Stomach (tissue), 9 donors: ENCODE data around the gene GRAP. TPM values are rescaled to one million over a fixed set of nuclear protein-coding genes. Genes with fewer than 3 reads are reported as not detected.

Experiments used
- DNase-seq, 2 donors: peaks; one replicate each; pipeline versions ENCODE4 v3.0.0 to v3.0.0-alpha.2; 2013 to 2019
- H3K27ac ChIP-seq, 5 donors: fragments of 200-600 bp in 4 of 5; sonication (generic) in 4 of 5; one replicate each; pipeline ENCODE4 v1.5.1; 2013 to 2019; ENCODE audit warnings: mild to moderate bottlenecking in 1 of 5, moderate library complexity in 1 of 5
- H3K27me3 ChIP-seq, 3 donors: fragments of 200-600 bp; sonication (generic); one replicate each; pipeline ENCODE4 v1.5.1; 2017 to 2019; ENCODE audit warnings: mixed run types in 1 of 3
- H3K36me3 ChIP-seq, 4 donors: fragments of 200-600 bp; sonication (generic); 1 replicate in 3 of 4; 2 replicates in 1 of 4; pipeline ENCODE4 v1.5.1; 2016 to 2019
- H3K4me1 ChIP-seq, 4 donors: fragments of 200-600 bp; sonication (generic); one replicate each; pipeline ENCODE4 v1.5.1; 2016 to 2019
- H3K4me3 ChIP-seq, 4 donors: fragments of 200-600 bp; sonication (generic) in 3 of 4; one replicate each; pipeline ENCODE4 v1.5.1; 2016 to 2019; ENCODE audit warnings: mild to moderate bottlenecking in 1 of 4
- H3K9me3 ChIP-seq, 4 donors: fragments of 200-600 bp; sonication (generic); one replicate each; pipeline ENCODE4 v1.5.1; 2016 to 2019
- CTCF ChIP-seq, 7 experiments: fragments of 450-650 bp in 4 of 7; fragments of 200-600 bp in 3 of 7; sonication (generic) in 3 of 7; IDR thresholded peaks; one replicate each; pipeline ENCODE4 v1.5.1; 2016 to 2019; ENCODE audit warnings: antibody characterized with exemption in 7 of 7, control low read depth in 2 of 7, mild to moderate bottlenecking in 1 of 7
- EP300 ChIP-seq: sonication (generic); formaldehyde crosslinking; IDR thresholded peaks from one replicate; pipeline ENCODE4 v1.6.1; 2017; ENCODE audit warnings: antibody characterized with exemption
- POLR2A ChIP-seq, 4 donors: fragments of 450-650 bp; IDR thresholded peaks; one replicate each; pipeline ENCODE4 v1.6.1; 2016; ENCODE audit warnings: antibody characterized with exemption in 4 of 4, control low read depth in 2 of 4, mild to moderate bottlenecking in 1 of 4, moderate library complexity in 1 of 4
- POLR2AphosphoS5 ChIP-seq, 3 donors: sonication (generic); formaldehyde crosslinking; IDR thresholded peaks; one replicate each; pipeline ENCODE4 v1.6.1; 2016; ENCODE audit warnings: antibody characterized with exemption in 3 of 3
- WGBS, 5 donors: extraction: QIAGEN DNeasy Blood & Tissue Kit in 3 of 5; methylation state at CpG; one replicate each; pipeline versions ENCODE4 v1.1.5 to v1.1.7; 2013 to 2018; 5-methylcytosine and 5-hydroxymethylcytosine counted together
- intact Hi-C: fragments of 100-400 bp; cut with DNase I; formaldehyde crosslinking; loops from one replicate; pipeline ENCODE4 v1.15.1; 2023; ENCODE audit warnings: low total_unique reads
- polyA plus RNA-seq, 3 donors: library from polyadenylated mRNA; stranded (reverse); fragments of 200-250 nt; gene quantifications; one replicate each; pipeline ENCODE4 v1.2.3, GENCODE V29; 2013
- small RNA-seq, 4 donors: library from RNA; depleted of rRNA; stranded (forward); fragments of <200 nt; gene quantifications; one replicate each; pipeline ENCODE3, GENCODE V24; 2016
- total RNA-seq, 5 donors: library from RNA; depleted of rRNA; stranded (reverse); fragments of >200 nt; gene quantifications; one replicate each; pipeline versions ENCODE4 v1.1.0 to v1.2.3, GENCODE V29; 2014 to 2016
- donor health status: healthy with polysubstance abuse.
- donor health status: Bipolar disorder and iron deficiency.
- donor health status: healthy.

GRAP gene
- total and polyA plus RNA-seq, 8 donors, result 0.87 to 92.2 (median 2.9) TPM

GRCh38 chr17:18975597-18975996, 71.2 kb downstream of the GRAP start:
- Histone ChIP-seq H3K27me3 (no peaks in the 10 kb centered on the region), H3K9me3 (no peaks in the 10 kb centered on the region), H3K36me3 (peaks cover 24 to 69% (median 62%) of the 10 kb centered on the region in 4 donors), H3K4me3 (no peak overlapping the region), H3K4me1 (peaks cover 0 to 9% (median 3%) of the 10 kb centered on the region in 4 donors), H3K27ac (no peak overlapping the region)
- DNase-seq, result no peak
- intact Hi-C loops, result no loop called here
- TF ChIP-seq POLR2AphosphoS5 (IDR thresholded peaks at IDR 0.05), result no peak
- no peak for TF ChIP-seq CTCF (IDR thresholded peaks at IDR 0.05)
- no peak for TF ChIP-seq EP300
- TF ChIP-seq POLR2A (IDR thresholded peaks at IDR 0.05), result no peak
- 91 to 96% (median 92%) methylated on average over 13 of the region's 13 CpGs for WGBS, 5 donors

- Histone ChIP-seq H3K27ac (no peak overlapping the region), H3K4me3 (no peak overlapping the region), H3K36me3 (peaks cover 24 to 73% (median 62%) of the 10 kb centered on the region in 4 donors), H3K27me3 (no peaks in the 10 kb centered on the region), H3K4me1 (peaks cover 2 to 9% (median 6%) of the 10 kb centered on the region in 4 donors), H3K9me3 (no peaks in the 10 kb centered on the region)
- no peak for DNase-seq
- TF ChIP-seq POLR2A (IDR thresholded peaks at IDR 0.05) (no peak), CTCF (IDR thresholded peaks at IDR 0.05) (no peak), POLR2AphosphoS5 (IDR thresholded peaks at IDR 0.05) (no peak), EP300 (no peak)
- 83 to 95% (median 91%) methylated on average over 10 of the region's 10 CpGs for WGBS, 5 donors
- intact Hi-C loops, result no loop called here
Observed at GRCh38 chr17:18974407-18975149, 72.2 kb downstream of the GRAP start.

GRCh38 chr17:18971801-18972200, 75.0 kb downstream of the GRAP start:
- WGBS, 5 donors, result 93 to 100% (median 94%) methylated on average over 1 to 7 of the region's 7 CpGs
- intact Hi-C loops, result no loop called here
- H3K4me1 ChIP-seq, result peaks cover 23 to 37% (median 34%) of the 10 kb centered on the region in 4 donors

More at GRCh38 chr17:18971801-18972200, 75.0 kb downstream of the GRAP start:
- Histone ChIP-seq H3K27me3 (no peaks in the 10 kb centered on the region), H3K36me3 (peaks cover 3 to 45% (median 36%) of the 10 kb centered on the region in 4 donors), H3K27ac (no peak overlapping the region), H3K9me3 (no peaks in the 10 kb centered on the region), H3K4me3 (no peak overlapping the region)
- no peak for DNase-seq
- no peak for TF ChIP-seq CTCF (IDR thresholded peaks at IDR 0.05)
- TF ChIP-seq POLR2A (IDR thresholded peaks at IDR 0.05), result no peak
- no peak for TF ChIP-seq POLR2AphosphoS5 (IDR thresholded peaks at IDR 0.05)

Small RNAs within 50 kb of the gene (small RNA-seq; reads per million reads assigned to genes)
- gene AC090286.3, result 0 reads per million in 4 donors

Other genes with a start within 250 kb of the GRAP start
- 100 to 1,000 TPM in 2 of 5 donors, 10 to 100 TPM in 2, 1 to 10 TPM in 1; 5.3 to 478 (median 39.7) TPM for gene PRPSAP2, start 188.8 kb downstream of the GRAP start, total RNA-seq
- 10 to 100 TPM; 16.8 to 24.7 (median 18.1) TPM for gene PRPSAP2, start 188.8 kb downstream of the GRAP start, polyA plus RNA-seq
- gene SLC5A10, start 94.8 kb downstream of the GRAP start, total RNA-seq, result not detected
- under 1 TPM; 0.06 to 0.46 (median 0.13) TPM for gene SLC5A10, start 94.8 kb downstream of the GRAP start, polyA plus RNA-seq
- gene FAM83G, start 42.2 kb downstream of the GRAP start, total RNA-seq, result 10 to 100 TPM in 3 of 5 donors, 1 to 10 TPM in 2; 8.8 to 41.1 (median 20.1) TPM
- 10 to 100 TPM in 2 of 3 donors, 1 to 10 TPM in 1; 8.2 to 16.4 (median 11.9) TPM for gene FAM83G, start 42.2 kb downstream of the GRAP start, polyA plus RNA-seq
- gene GRAPL, start 80.6 kb upstream of the GRAP start, total RNA-seq, result 1 to 10 TPM in 1 of 5 donors, not detected in 4; 2.9 TPM
- under 1 TPM in 2 of 3 donors, not detected in 1; 0.31 to 0.58 TPM for gene GRAPL, start 80.6 kb upstream of the GRAP start, polyA plus RNA-seq
- 10 to 100 TPM; 24.5 to 71.9 (median 32.1) TPM for gene EPN2, start 190.4 kb upstream of the GRAP start, total RNA-seq
- 10 to 100 TPM; 10.7 to 21.1 (median 11.9) TPM for gene EPN2, start 190.4 kb upstream of the GRAP start, polyA plus RNA-seq